Panc1 (cell line): ENCODE results near the gene SLFN12. TPM values are rescaled to one million over a fixed set of nuclear protein-coding genes. Genes with fewer than 3 reads are reported as not detected.

Source experiments
- ATAC-seq: fragments of 200-7000 bp; cut with Tn5 transposase; 2 replicates; pipeline ENCODE4 v1.9.1; 2020; ENCODE audit warnings: mild to moderate bottlenecking, moderate library complexity
- BruUV-seq: library from RNA; stranded (reverse); fragments of 400-500 nt; replicated peaks from 2 replicates; lab custom pipeline; 2021; lab: Mats Ljungman, UMichigan
- CTCF ChIA-PET: fragments of 300-600 bp; sonication (Branson Sonifier 250); formaldehyde crosslinking; loops from one replicate; lab custom pipeline; 2022; ENCODE audit warnings: antibody characterized with exemption; lab: Charles Lee
- POLR2A ChIA-PET: fragments of 300-600 bp; sonication (Branson Sonifier 250); formaldehyde crosslinking; loops from one replicate; lab custom pipeline; 2022; ENCODE audit warnings: antibody characterized with exemption; lab: Charles Lee
- DNase-seq: peaks from one replicate; pipeline ENCODE4 v3.0.0-alpha.2; 2010; ENCODE audit warnings: low read depth, low spot score
- H3K27ac ChIP-seq: 2 replicates; pipeline ENCODE4 v1.5.1; 2011; ENCODE audit warnings: mild to moderate bottlenecking, low read length, inconsistent platforms
- H3K27me3 ChIP-seq: fragments of 200-500 bp; sonication (Bioruptor generic); 2 replicates; pipeline ENCODE4 v1.6.0; 2014; ENCODE audit warnings: low read length, inconsistent platforms; ENCODE audit not compliant: control insufficient read depth, insufficient read depth
- H3K36me3 ChIP-seq: fragments of 200-500 bp; sonication (Bioruptor generic); 2 replicates; pipeline ENCODE4 v1.5.1; 2014; ENCODE audit warnings: inconsistent platforms, mild to moderate bottlenecking, low read length, moderate library complexity; ENCODE audit not compliant: control insufficient read depth, insufficient read depth
- H3K4me1 ChIP-seq: 2 replicates; pipeline ENCODE4 v1.5.1; 2011; ENCODE audit warnings: inconsistent platforms, mild to moderate bottlenecking, low read length, moderate library complexity; ENCODE audit not compliant: control insufficient read depth, insufficient read depth
- H3K4me3 ChIP-seq, 2 experiments: 2 replicates each; pipeline ENCODE4 v1.5.1; 2011 to 2012; ENCODE audit warnings: low read depth in 2 of 2, low read length in 2 of 2, mild to moderate bottlenecking in 2 of 2, inconsistent platforms in 1 of 2, moderate library complexity in 1 of 2
- H3K9me3 ChIP-seq: fragments of 200-500 bp; sonication (Bioruptor generic); 2 replicates; pipeline ENCODE4 v1.5.1; 2014; ENCODE audit warnings: low read depth, mild to moderate bottlenecking, inconsistent platforms, low read length, moderate library complexity; ENCODE audit not compliant: control insufficient read depth, insufficient read depth
- CTCF ChIP-seq: fragments of 450-650 bp; IDR thresholded peaks from 2 replicates; pipeline ENCODE4 v1.5.1; 2017; ENCODE audit warnings: mild to moderate bottlenecking
- POLR2AphosphoS5 ChIP-seq: IDR thresholded peaks from 2 replicates; pipeline ENCODE4 v1.6.1; 2012; ENCODE audit warnings: mild to moderate bottlenecking, low read depth, low read length, moderate library complexity
- REST ChIP-seq, 2 experiments: IDR thresholded peaks; 2 replicates each; pipeline ENCODE4 v1.6.1; 2011 to 2012; ENCODE audit warnings: low read depth in 2 of 2, control low read depth in 1 of 2, low read length in 1 of 2, mild to moderate bottlenecking in 1 of 2, moderate library complexity in 1 of 2; ENCODE audit not compliant: insufficient read depth in 1 of 2
- SIN3A ChIP-seq: IDR thresholded peaks from 2 replicates; pipeline ENCODE4 v1.6.1; 2012; ENCODE audit warnings: low read depth, mild to moderate bottlenecking, low read length, moderate library complexity, borderline replicate concordance; ENCODE audit not compliant: insufficient read depth
- TCF7L2 ChIP-seq: IDR thresholded peaks from 2 replicates; pipeline ENCODE4 v1.6.1; 2011; ENCODE audit warnings: mild to moderate bottlenecking, low read depth, low read length, inconsistent platforms
- in situ Hi-C: cut with HindIII; loops from 2 replicates; pipeline ENCODE4 v1.10.0; 2016; ENCODE audit warnings: low sequenced_read_pairs, low pct_unique_long_range_greater_than_20kb
- intact Hi-C: fragments of 100-400 bp; cut with micrococcal nuclease; formaldehyde crosslinking; loops from one replicate; pipeline ENCODE4 v1.10.0; 2022; ENCODE audit not compliant: unreplicated experiment
- total RNA-seq: library from RNA; stranded (reverse); gene quantifications from one replicate; pipeline ENCODE4 v1.2.1, GENCODE V29; 2021; ENCODE audit not compliant: unreplicated experiment

Gene SLFN12
- total RNA-seq, 1 experiment from 2014 or later = 35.2 TPM

- CTCF ChIA-PET = interaction anchor here (0.6 kb wide), 1 partner anchor 65 kb away, joined by 5 read pairs; no protein-coding TSS in a partner anchor
- 0 out of 2 replicates have a peak, but pooled peaks cover 5% of the 10 kb centered on the region for H3K36me3 ChIP-seq
- H3K27me3 ChIP-seq = no peaks in the 10 kb centered on the region
- in situ Hi-C loops (no loop called here), intact Hi-C loops (no loop called here)
- ATAC-seq = peak; percentile 98
- peak within 1 kb of the TSS; percentile 66 to 84 for H3K4me3 ChIP-seq
- peaks cover 5% of the 10 kb centered on the region for H3K4me1 ChIP-seq
- H3K27ac ChIP-seq = peak within 1 kb of the TSS; percentile 82
- no TSS peak for BruUV-seq
- DNase-seq = no peak
- TF ChIP-seq POLR2AphosphoS5 (peak; percentile 62), CTCF (no peak), SIN3A (no peak)
- no peaks in the 10 kb centered on the region for H3K9me3 ChIP-seq
- POLR2A ChIA-PET = interaction anchor here (0.6 to 1.9 kb wide), 4 partner anchors 15 to 448 kb away, joined by 3 to 6 read pairs (median 4); no protein-coding TSS in a partner anchor
These were observed 16.1 kb upstream of the SLFN12 start, which contains the start of gene SLFN13 for GRCh38 chr17:35448214-35448898. SLFN13 (minus strand) TSS chr17:35448766; CDS start chr17:35445680, 3,086 bp downstream.

GRCh38 chr17:35447499-35447898 lies 15.2 kb upstream of the SLFN12 start:
- CTCF ChIA-PET = interaction anchor here (0.6 kb wide), 1 partner anchor 74 kb away, joined by 3 read pairs; no protein-coding TSS in a partner anchor
- POLR2A ChIA-PET = interaction anchor here (0.7 to 1.9 kb wide), 2 partner anchors 14 to 144 kb away, joined by 3 to 6 read pairs; no protein-coding TSS in a partner anchor
- Histone ChIP-seq H3K27me3 (no peaks in the 10 kb centered on the region), H3K4me3 (peak overlapping the region; percentile 66 to 84), H3K9me3 (no peaks in the 10 kb centered on the region), H3K36me3 (0 out of 2 replicates have a peak, but pooled peaks cover 5% of the 10 kb centered on the region), H3K4me1 (peaks cover 5% of the 10 kb centered on the region), H3K27ac (peak overlapping the region; percentile 82)
- no peak for DNase-seq
- no peak for TF ChIP-seq TCF7L2
- TF ChIP-seq SIN3A = no peak
- in situ Hi-C loops (no loop called here), intact Hi-C loops (no loop called here)
- BruUV-seq = no TSS peak
- ATAC-seq = no peak

GRCh38 chr17:35438433-35438832 lies 6.1 kb upstream of the SLFN12 start:
- peaks cover 20% of the 10 kb centered on the region for H3K4me1 ChIP-seq
- no peaks in the 10 kb centered on the region for H3K27me3 ChIP-seq
- no peak overlapping the region for H3K27ac ChIP-seq
- no peaks in the 10 kb centered on the region for H3K36me3 ChIP-seq
- ChIA-PET CTCF (interaction anchor here (0.7 kb wide), 1 partner anchor 125 kb away, joined by 3 read pairs; no protein-coding TSS in a partner anchor), POLR2A (interaction anchor here (0.7 kb wide), 1 partner anchor 65 kb away, joined by 3 read pairs; the partner anchor contains the start of gene SLFN11)
- H3K9me3 ChIP-seq = no peaks in the 10 kb centered on the region
- intact Hi-C loops = loop anchor here (10.0 kb wide), 1 partner anchor 96 kb away; the partner anchor contains the start of gene SLFN12L
- TF ChIP-seq TCF7L2 (no peak), REST (IDR thresholded peaks at IDR 0.05; ENCODE audit: insufficient read depth in 1 of 2, low read depth in 2 of 2, low read length in 1 of 2) (no peak), POLR2AphosphoS5 (no peak), SIN3A (no peak), CTCF (no peak)
- H3K4me3 ChIP-seq = no peak overlapping the region
- DNase-seq (no peak), ATAC-seq (no peak)
- in situ Hi-C loops = no loop called here
- no TSS peak for BruUV-seq
